RKO (cell line): ENCODE results near the gene PFDN2.

Experiments
- DNase-seq: peaks from one replicate; pipeline ENCODE4 v3.0.0-alpha.2; 2016; ENCODE audit warnings: low spot score

The PFDN2 gene

GRCh38 chr1:161051219-161051618 lies 66.6 kb downstream of the PFDN2 start:
- no peak for DNase-seq
